Measurements from ENCODE around the gene CEACAM19.

CEACAM19 gene

DNA sequence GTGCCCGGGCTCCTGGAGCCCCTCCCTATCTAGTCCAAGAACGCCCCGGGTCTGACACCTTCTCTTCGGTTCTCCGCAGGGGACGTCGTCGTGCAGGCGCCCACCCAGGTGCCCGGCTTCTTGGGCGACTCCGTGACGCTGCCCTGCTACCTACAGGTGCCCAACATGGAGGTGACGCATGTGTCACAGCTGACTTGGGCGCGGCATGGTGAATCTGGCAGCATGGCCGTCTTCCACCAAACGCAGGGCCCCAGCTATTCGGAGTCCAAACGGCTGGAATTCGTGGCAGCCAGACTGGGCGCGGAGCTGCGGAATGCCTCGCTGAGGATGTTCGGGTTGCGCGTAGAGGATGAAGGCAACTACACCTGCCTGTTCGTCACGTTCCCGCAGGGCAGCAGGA is 24.1 kb upstream of the CEACAM19 start:
- DNase-seq (ENCODE audit: insufficient read length, low spot score) (no peak), FAIRE-seq (no peak)
- TF ChIP-seq, protein P1, sequence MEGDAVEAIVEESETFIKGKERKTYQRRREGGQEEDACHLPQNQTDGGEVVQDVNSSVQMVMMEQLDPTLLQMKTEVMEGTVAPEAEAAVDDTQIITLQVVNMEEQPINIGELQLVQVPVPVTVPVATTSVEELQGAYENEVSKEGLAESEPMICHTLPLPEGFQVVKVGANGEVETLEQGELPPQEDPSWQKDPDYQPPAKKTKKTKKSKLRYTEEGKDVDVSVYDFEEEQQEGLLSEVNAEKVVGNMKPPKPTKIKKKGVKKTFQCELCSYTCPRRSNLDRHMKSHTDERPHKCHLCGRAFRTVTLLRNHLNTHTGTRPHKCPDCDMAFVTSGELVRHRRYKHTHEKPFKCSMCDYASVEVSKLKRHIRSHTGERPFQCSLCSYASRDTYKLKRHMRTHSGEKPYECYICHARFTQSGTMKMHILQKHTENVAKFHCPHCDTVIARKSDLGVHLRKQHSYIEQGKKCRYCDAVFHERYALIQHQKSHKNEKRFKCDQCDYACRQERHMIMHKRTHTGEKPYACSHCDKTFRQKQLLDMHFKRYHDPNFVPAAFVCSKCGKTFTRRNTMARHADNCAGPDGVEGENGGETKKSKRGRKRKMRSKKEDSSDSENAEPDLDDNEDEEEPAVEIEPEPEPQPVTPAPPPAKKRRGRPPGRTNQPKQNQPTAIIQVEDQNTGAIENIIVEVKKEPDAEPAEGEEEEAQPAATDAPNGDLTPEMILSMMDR (IDR thresholded peaks at IDR 0.05; ENCODE audit: insufficient read depth, missing control alignments), result no peak

DNA sequence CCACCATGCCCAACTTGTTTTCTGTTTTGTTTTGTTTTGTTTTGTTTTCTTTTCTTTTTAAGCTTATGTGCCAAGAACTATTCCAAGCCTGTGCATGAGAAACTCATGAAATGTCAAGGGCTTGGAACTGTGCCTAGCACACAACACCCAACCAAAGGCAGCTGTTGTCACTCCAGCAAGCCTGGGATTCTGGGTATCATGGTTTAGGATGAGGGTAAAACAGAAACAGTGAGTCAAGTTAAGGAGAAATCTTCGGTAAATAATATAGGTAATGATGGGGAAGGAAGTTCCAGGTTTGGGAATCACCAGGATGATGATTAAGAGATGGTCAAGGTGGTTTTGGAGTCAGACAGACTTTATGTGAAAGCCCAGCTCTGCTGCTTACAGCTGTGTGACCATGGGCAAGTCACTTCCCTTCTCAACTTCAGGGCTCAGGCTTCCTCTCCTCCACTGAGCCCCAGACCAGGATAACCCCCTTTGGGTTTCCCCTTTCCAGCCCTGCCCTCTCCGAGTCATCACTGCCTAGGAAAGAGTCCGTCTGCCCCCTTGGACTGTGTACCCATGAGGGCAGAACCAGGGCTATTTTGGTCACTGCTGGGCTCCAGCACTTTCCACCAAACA is 22.5 kb upstream of the CEACAM19 start:
- DNase-seq (ENCODE audit: insufficient read length, low spot score) (no peak), FAIRE-seq (no peak)
- TF ChIP-seq, protein P1 (IDR thresholded peaks at IDR 0.05; ENCODE audit: insufficient read depth, missing control alignments), result no peak

DNA sequence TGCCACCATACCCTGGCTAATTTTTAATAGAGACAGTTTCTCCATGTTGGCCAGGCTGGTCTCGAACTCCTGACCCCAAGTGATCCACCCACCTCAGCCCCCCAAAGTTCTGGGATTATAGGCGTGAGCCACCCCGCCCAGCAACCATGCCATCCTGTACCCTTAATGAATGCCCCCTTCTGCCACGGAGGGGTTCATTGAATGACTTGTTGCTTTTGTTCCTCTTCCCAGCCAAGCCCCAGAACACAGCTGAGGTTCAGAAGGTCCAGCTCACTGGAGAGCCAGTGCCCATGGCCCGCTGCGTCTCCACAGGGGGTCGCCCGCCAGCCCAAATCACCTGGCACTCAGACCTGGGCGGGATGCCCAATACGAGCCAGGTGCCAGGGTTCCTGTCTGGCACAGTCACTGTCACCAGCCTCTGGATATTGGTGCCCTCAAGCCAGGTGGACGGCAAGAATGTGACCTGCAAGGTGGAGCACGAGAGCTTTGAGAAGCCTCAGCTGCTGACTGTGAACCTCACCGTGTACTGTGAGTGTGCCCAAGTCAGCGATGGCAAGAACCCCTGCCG is 21.6 kb upstream of the CEACAM19 start:
- TF ChIP-seq, protein P1 (IDR thresholded peaks at IDR 0.05; ENCODE audit: insufficient read depth, missing control alignments), result no peak
- DNase-seq (ENCODE audit: insufficient read length, low spot score) (no peak), FAIRE-seq (no peak)

DNA sequence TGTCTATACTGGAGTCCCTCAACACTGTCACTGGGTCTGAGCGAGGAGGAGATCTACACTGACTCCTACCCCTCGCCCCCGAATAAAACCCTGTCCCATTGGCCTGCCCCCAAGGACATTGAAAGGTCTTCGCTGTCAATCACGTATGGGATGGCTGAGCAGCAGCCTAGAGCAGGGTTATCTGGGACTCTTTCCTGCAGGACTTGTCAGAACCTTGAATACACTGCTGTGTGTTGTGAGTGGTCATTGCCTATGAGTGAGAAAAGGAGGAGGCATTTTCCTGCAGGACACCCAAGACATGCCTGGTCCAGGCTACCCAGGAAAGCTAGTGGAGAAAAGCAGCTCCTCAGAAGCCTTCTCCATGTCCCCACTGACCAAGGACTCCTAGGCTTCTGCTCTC is 17.9 kb upstream of the CEACAM19 start:
- DNase-seq (ENCODE audit: insufficient read length, low spot score) (no peak), FAIRE-seq (no peak)
- TF ChIP-seq, protein P1 (IDR thresholded peaks at IDR 0.05; ENCODE audit: insufficient read depth, missing control alignments), result no peak

DNA sequence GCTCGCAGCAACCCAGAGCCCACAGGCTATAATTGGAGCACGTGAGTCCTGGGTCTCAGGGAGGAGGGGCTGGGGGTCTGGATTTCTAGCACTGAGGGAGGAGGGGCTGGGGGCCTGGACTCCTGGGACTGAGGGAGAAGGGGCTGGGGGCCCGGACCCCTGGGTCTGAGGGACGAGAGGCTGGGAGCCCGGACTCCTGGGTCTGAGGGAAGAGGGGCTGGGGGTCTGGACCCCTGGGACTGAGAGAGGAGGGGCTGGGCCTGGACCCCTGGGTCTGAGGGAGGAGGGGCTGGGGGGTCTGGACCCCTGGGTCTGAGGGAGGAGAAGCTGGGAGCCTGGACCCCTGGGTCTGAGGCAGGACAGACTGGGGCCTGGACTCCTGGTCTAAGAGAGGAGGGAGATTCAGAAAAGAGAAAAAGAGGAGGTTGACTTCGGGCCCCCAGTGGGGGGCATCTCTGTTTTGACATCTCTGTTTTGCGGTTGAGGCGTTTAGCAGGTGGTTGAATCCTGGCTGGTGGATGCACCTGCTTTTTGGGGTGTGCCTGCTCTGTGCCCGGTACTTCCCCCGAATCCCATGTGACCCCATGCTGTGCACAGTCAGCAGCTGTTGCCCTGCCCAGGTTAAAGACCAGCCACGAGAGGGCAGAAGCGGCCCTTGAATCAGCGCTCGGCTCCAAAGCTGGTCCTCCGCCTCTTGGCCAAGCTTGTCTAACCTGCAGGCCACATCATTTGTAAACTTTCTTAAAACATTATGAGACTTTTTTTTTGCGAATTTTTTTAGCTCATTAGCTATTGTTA is 17.1 kb upstream of the CEACAM19 start:
- no peak for DNase-seq (ENCODE audit: insufficient read length, low spot score)
- TF ChIP-seq, protein P1 (IDR thresholded peaks at IDR 0.05; ENCODE audit: insufficient read depth, missing control alignments), result peak; percentile 27
- FAIRE-seq, result no peak

DNA sequence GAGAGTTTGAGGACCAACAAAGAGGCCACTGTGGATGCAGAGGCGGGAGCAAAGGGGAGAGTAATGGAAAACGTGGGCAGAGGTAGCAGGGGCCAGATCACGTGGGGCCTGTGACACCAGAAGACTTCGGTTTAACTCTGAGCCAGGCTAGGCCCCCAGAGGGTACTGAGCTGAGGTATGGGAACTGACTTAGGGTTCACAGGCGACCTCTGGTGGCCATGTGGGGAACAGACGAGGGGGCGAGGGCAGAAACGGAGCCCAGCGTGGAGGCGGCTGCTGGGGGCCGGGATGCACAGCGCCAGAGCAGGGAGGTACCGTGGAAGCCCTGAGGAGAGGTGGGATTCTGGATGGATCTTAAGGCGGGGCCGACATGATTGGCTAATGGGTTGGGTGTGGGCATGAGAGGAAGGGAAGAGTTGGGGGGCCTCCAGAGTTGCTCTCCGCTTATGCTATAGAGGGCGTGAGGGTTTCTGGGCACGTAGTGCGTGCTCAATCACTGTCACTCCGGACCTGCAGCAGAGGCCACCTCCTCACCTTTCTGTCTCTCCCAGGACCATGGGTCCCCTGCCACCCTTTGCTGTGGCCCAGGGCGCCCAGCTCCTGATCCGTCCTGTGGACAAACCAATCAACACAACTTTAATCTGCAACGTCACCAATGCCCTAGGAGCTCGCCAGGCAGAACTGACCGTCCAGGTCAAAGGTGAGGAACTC is 13.9 kb upstream of the CEACAM19 start:
- peak; percentile 74 for DNase-seq (ENCODE audit: insufficient read length, low spot score)
- FAIRE-seq, result no peak
- TF ChIP-seq, protein P1 (IDR thresholded peaks at IDR 0.05; ENCODE audit: insufficient read depth, missing control alignments), result peak; percentile 66
